ENCODE results near the gene LPIN1. TPM values are rescaled to one million over a fixed set of nuclear protein-coding genes. Genes with fewer than 3 reads are reported as not detected.

Gene LPIN1
- total RNA-seq, 1 experiment from 2014 or later, result 13.9 TPM

GRCh38 chr2:11773747-11774525 is 27.5 kb downstream of the LPIN1 start (continued):
- no peak for TF ChIP-seq AR (CRISPR knock-in tag; IDR thresholded peaks at IDR 0.05)

- H3K27ac Mint-ChIP-seq, result no peak overlapping the region
Observed at GRCh38 chr2:11774600-11774999, 28.2 kb downstream of the LPIN1 start.

More at GRCh38 chr2:11774600-11774999, 28.2 kb downstream of the LPIN1 start:
- Mint-ChIP-seq H3K36me3 (peaks cover 33% of the 10 kb centered on the region), H3K9me3 (peaks cover 6% of the 10 kb centered on the region; the same call in 1 of the 2 replicates), H3K4me1 (peaks cover 24% of the 10 kb centered on the region), H3K4me3 (no peak overlapping the region), H3K27me3 (ENCODE audit: low read depth) (no peaks in the 10 kb centered on the region)
- TF ChIP-seq ESRRA (CRISPR knock-in tag; IDR thresholded peaks at IDR 0.05; ENCODE audit: borderline replicate concordance) (no peak), IRF1 (CRISPR knock-in tag; IDR thresholded peaks at IDR 0.05) (no peak), ZNF423 (CRISPR knock-in tag; IDR thresholded peaks at IDR 0.05) (no peak), ZMAT4 (CRISPR knock-in tag; IDR thresholded peaks at IDR 0.05) (no peak), ARID4B (CRISPR knock-in tag; IDR thresholded peaks at IDR 0.05; ENCODE audit: borderline replicate concordance) (no peak), RELA (CRISPR knock-in tag; IDR thresholded peaks at IDR 0.05; ENCODE audit: borderline replicate concordance) (no peak), MYBL2 (CRISPR knock-in tag; IDR thresholded peaks at IDR 0.05) (no peak), KAT7 (CRISPR knock-in tag; IDR thresholded peaks at IDR 0.05; ENCODE audit: borderline replicate concordance) (no peak), ATF3 (CRISPR knock-in tag; conservative IDR thresholded peaks at IDR 0.05) (no peak), TEAD1 (CRISPR knock-in tag; IDR thresholded peaks at IDR 0.05) (no peak), FOXP4 (CRISPR knock-in tag; IDR thresholded peaks at IDR 0.05) (no peak), ZNF317 (CRISPR knock-in tag; IDR thresholded peaks at IDR 0.05; ENCODE audit: borderline replicate concordance, low read depth) (no peak)
- CTCF ChIA-PET, result interaction anchor here (0.6 to 1.6 kb wide), 4 partner anchors 10 to 87 kb away, joined by 3 to 6 read pairs (median 4); no protein-coding TSS in a partner anchor
- DNase-seq (ENCODE audit: low spot score) (no peak), ATAC-seq (no peak)
- POLR2A ChIA-PET, result no interaction called here
